Neural cell (in vitro differentiated cells): ENCODE data around the gene HSD17B8. TPM values are rescaled to one million over a fixed set of nuclear protein-coding genes. Genes with fewer than 3 reads are reported as not detected.

Experiments
- H2AFZ ChIP-seq: fragments of 200-600, 300-800 bp; sonication (generic), shearing (Covaris generic); 2 replicates; pipeline ENCODE4 v1.6.0; 2014; ENCODE audit warnings: low read depth, mild to moderate bottlenecking, antibody characterized with exemption, low read length, moderate library complexity
- H3F3A ChIP-seq: fragments of 200-600 bp; shearing (Covaris generic); 2 replicates; pipeline ENCODE4 v1.6.1; 2016; ENCODE audit warnings: mild to moderate bottlenecking, moderate library complexity, mixed read lengths, antibody characterized with exemption, low read length; ENCODE audit not compliant: insufficient read depth, poor library complexity, severe bottlenecking
- H3K27ac ChIP-seq: fragments of 200-600, 300-800 bp; sonication (generic), shearing (Covaris generic); 2 replicates; pipeline ENCODE4 v1.5.1; 2014; ENCODE audit warnings: mild to moderate bottlenecking, low read length, moderate library complexity
- H3K27me3 ChIP-seq: fragments of 300-800, 200-600 bp; sonication (generic), shearing (Covaris generic); 2 replicates; pipeline ENCODE4 v1.6.0; 2014; ENCODE audit warnings: mild to moderate bottlenecking, low read depth, low read length, moderate library complexity; ENCODE audit not compliant: insufficient read depth
- H3K36me3 ChIP-seq: fragments of 300-800, 200-600 bp; sonication (generic), shearing (Covaris generic); 2 replicates; pipeline ENCODE4 v1.5.1; 2014; ENCODE audit warnings: mild to moderate bottlenecking, antibody characterized with exemption, low read length, moderate library complexity; ENCODE audit not compliant: insufficient read depth
- H3K4me2 ChIP-seq: fragments of 300-800, 200-600 bp; sonication (generic), shearing (Covaris generic); 2 replicates; pipeline ENCODE4 v1.6.0; 2014; ENCODE audit warnings: mild to moderate bottlenecking, low read length
- H3K4me3 ChIP-seq: fragments of 300-800, 200-600 bp; sonication (generic), shearing (Covaris generic); 2 replicates; pipeline ENCODE4 v1.5.1; 2014; ENCODE audit warnings: mild to moderate bottlenecking, low read length, moderate library complexity
- H3K79me2 ChIP-seq: fragments of 200-600 bp; shearing (Covaris generic); replicated peaks from 2 replicates; pipeline ENCODE4 v1.6.0; 2014; ENCODE audit warnings: mild to moderate bottlenecking, low read length, moderate library complexity; ENCODE audit not compliant: insufficient read depth
- H3K9ac ChIP-seq: fragments of 300-800, 200-600 bp; sonication (generic), shearing (Covaris generic); 2 replicates; pipeline ENCODE4 v1.6.1; 2016; ENCODE audit warnings: mild to moderate bottlenecking, low read length, mixed read lengths
- H3K9me2 ChIP-seq: fragments of 200-600 bp; shearing (Covaris generic); 2 replicates; pipeline ENCODE4 v1.6.1; 2016; ENCODE audit warnings: mild to moderate bottlenecking, low read length, mixed read lengths; ENCODE audit not compliant: insufficient read depth
- H3K9me3 ChIP-seq: fragments of 200-600, 300-800 bp; sonication (generic), shearing (Covaris generic); 2 replicates; pipeline ENCODE4 v1.6.1; 2016; ENCODE audit warnings: mild to moderate bottlenecking, mixed run types, low read length, moderate library complexity, mixed read lengths
- H4K20me1 ChIP-seq: fragments of 200-600 bp; shearing (Covaris generic); 2 replicates; pipeline ENCODE4 v1.6.1; 2016; ENCODE audit warnings: mild to moderate bottlenecking, mixed run types; ENCODE audit not compliant: insufficient read depth
- CTCF ChIP-seq: fragments of 450-650 bp; IDR thresholded peaks from 2 replicates; pipeline ENCODE4 v1.5.1; 2014; ENCODE audit warnings: antibody characterized with exemption, mild to moderate bottlenecking, moderate library complexity; ENCODE audit not compliant: poor library complexity, severe bottlenecking
- EP300 ChIP-seq: fragments of 450-650 bp; conservative IDR thresholded peaks from 2 replicates; pipeline ENCODE4 v1.6.1; 2014; ENCODE audit warnings: antibody characterized with exemption, mild to moderate bottlenecking, moderate library complexity; ENCODE audit not compliant: poor library complexity, severe bottlenecking
- EZH2 ChIP-seq: fragments of 200-600, 300-800 bp; shearing (Covaris generic), sonication (generic); IDR thresholded peaks from 2 replicates; pipeline ENCODE4 v1.6.1; 2014; ENCODE audit warnings: antibody characterized with exemption, low read length, borderline replicate concordance, mild to moderate bottlenecking; ENCODE audit not compliant: insufficient read depth, poor library complexity, severe bottlenecking
- MXI1 ChIP-seq: fragments of 450-650 bp; conservative IDR thresholded peaks from 2 replicates; pipeline ENCODE4 v1.6.1; 2014; ENCODE audit warnings: antibody characterized with exemption, mild to moderate bottlenecking; ENCODE audit not compliant: poor library complexity, severe bottlenecking
- POLR2AphosphoS5 ChIP-seq: IDR thresholded peaks from 2 replicates; pipeline ENCODE4 v1.6.1; 2012
- RAD21 ChIP-seq: fragments of 450-650 bp; conservative IDR thresholded peaks from 2 replicates; pipeline ENCODE4 v1.6.1; 2014; ENCODE audit warnings: antibody characterized with exemption, mild to moderate bottlenecking, moderate library complexity
- REST ChIP-seq: IDR thresholded peaks from 2 replicates; pipeline ENCODE4 v1.6.1; 2012; ENCODE audit warnings: borderline replicate concordance
- SMC3 ChIP-seq: fragments of 450-650 bp; conservative IDR thresholded peaks from 2 replicates; pipeline ENCODE4 v1.6.1; 2014; ENCODE audit warnings: antibody characterized with exemption, mild to moderate bottlenecking, moderate library complexity; ENCODE audit not compliant: poor library complexity
- TAF1 ChIP-seq: IDR thresholded peaks from 2 replicates; pipeline ENCODE4 v1.6.1; 2012; ENCODE audit warnings: low read depth
- polyA minus RNA-seq: library from RNA; depleted of rRNA, polyadenylated mRNA; stranded (reverse); fragments of >200 nt; gene quantifications from 2 replicates; pipeline ENCODE4 v1.2.3, GENCODE V29; 2014
- polyA plus RNA-seq: library from polyadenylated mRNA; depleted of rRNA; stranded (reverse); fragments of >200 nt; gene quantifications from 2 replicates; pipeline ENCODE4 v1.2.3, GENCODE V29; 2014

HSD17B8 gene
- 7.3 and 10.3 TPM in 2 replicates for polyA plus RNA-seq
- 2.2 and 3.4 TPM in 2 replicates for polyA minus RNA-seq

GRCh38 chr6:33204415-33205190 lies at the start of gene HSD17B8:
TSS of gene HSD17B8 (plus strand) at chr6:33204655. CDS start at chr6:33204669, 14 bp downstream.
- Histone ChIP-seq H3K4me3 (peak within 1 kb of the TSS; percentile 81), H3K79me2 (peaks cover 43% of the 10 kb centered on the region), H3F3A (no peaks in the 10 kb centered on the region), H2AFZ (peak within 1 kb of the TSS; percentile 73), H3K27me3 (no peaks in the 10 kb centered on the region), H4K20me1 (no peaks in the 10 kb centered on the region), H3K9me3 (no peaks in the 10 kb centered on the region), H3K36me3 (peaks cover 6% of the 10 kb centered on the region), H3K9me2 (no peaks in the 10 kb centered on the region), H3K9ac (peak within 1 kb of the TSS; percentile 78), H3K27ac (peak within 1 kb of the TSS; percentile 71), H3K4me2 (peak within 1 kb of the TSS; percentile 98)
- TF ChIP-seq MXI1 (no peak), EZH2 (no peak), SMC3 (no peak), REST (peak; percentile 64), EP300 (no peak), RAD21 (no peak), TAF1 (peak; percentile 56), POLR2AphosphoS5 (peak; percentile 72), CTCF (no peak)

- Histone ChIP-seq H3K27ac (no peak overlapping the region), H3K9me3 (no peaks in the 10 kb centered on the region), H3K36me3 (no peaks in the 10 kb centered on the region), H3K9ac (no peak overlapping the region), H4K20me1 (no peaks in the 10 kb centered on the region), H3K79me2 (no peaks in the 10 kb centered on the region), H3K4me3 (no peak overlapping the region), H2AFZ (no peak overlapping the region), H3F3A (no peaks in the 10 kb centered on the region), H3K9me2 (no peaks in the 10 kb centered on the region), H3K27me3 (peaks cover 3% of the 10 kb centered on the region), H3K4me2 (no peak overlapping the region)
- TF ChIP-seq EZH2 = no peak
- TF ChIP-seq SMC3 = no peak
- no peak for TF ChIP-seq REST
- TF ChIP-seq TAF1 = no peak
- no peak for TF ChIP-seq MXI1
- no peak for TF ChIP-seq POLR2AphosphoS5
Measured at GRCh38 chr6:33156561-33156960, 47.9 kb upstream of the HSD17B8 start.
